T-cell (primary cell): ENCODE results near the gene TCN1. TPM values are rescaled to one million over a fixed set of nuclear protein-coding genes. Genes with fewer than 3 reads are reported as not detected.
A peak's percentile ranks its signal among the peaks of the same experiment; 100 is the strongest.

Experiments
- ATAC-seq, 4 experiments: fragments of 200-7000 bp in 3 of 4; fragments of 150-1000 bp in 1 of 4; cut with Tn5 transposase; replicated peaks in 1 of 4; 1 replicate in 3 of 4; 2 replicates in 1 of 4; pipeline ENCODE4 v1.10.0; 2021; ENCODE audit warnings: moderate library complexity in 3 of 4, mild to moderate bottlenecking in 2 of 4, moderate number of reproducible peaks in 1 of 4
- CTCF ChIA-PET, 2 donors: fragments of 300-600 bp; sonication (Branson Sonifier 250); formaldehyde crosslinking; loops; one replicate each; lab custom pipeline; 2022; ENCODE audit warnings: antibody characterized with exemption in 2 of 2; lab: Charles Lee
- POLR2A ChIA-PET, 2 donors: fragments of 300-600 bp; sonication (Branson Sonifier 250); formaldehyde crosslinking; loops; one replicate each; lab custom pipeline; 2022; ENCODE audit warnings: antibody characterized with exemption in 2 of 2; lab: Charles Lee
- DNase-seq, 35 experiments: peaks; one replicate each; pipeline versions ENCODE4 v3.0.0 to v3.0.0-alpha.2; 2013 to 2023
- H3K27ac ChIP-seq: one replicate; pipeline ENCODE4 v1.5.1; 2013; ENCODE audit warnings: low read length
- H3K27me3 ChIP-seq, 2 experiments: replicated peaks in 1 of 2; 1 replicate in 1 of 2; 2 replicates in 1 of 2; pipeline versions ENCODE4 v1.6.1 to v1.7.0; 2013; ENCODE audit warnings: low read length in 1 of 2, mixed read lengths in 1 of 2; ENCODE audit not compliant: control insufficient read depth in 2 of 2, insufficient read depth in 2 of 2; ENCODE audit errors: extremely low read depth in 1 of 2
- H3K36me3 ChIP-seq, 2 donors: 1 replicate in 1 of 2; 2 replicates in 1 of 2; pipeline versions ENCODE4 v1.6.1 to v1.7.0; 2013; ENCODE audit warnings: low read length in 1 of 2; ENCODE audit not compliant: control insufficient read depth in 2 of 2, insufficient read depth in 1 of 2; ENCODE audit errors: extremely low read depth in 1 of 2
- H3K4me1 ChIP-seq, 2 experiments: 1 replicate in 1 of 2; 2 replicates in 1 of 2; pipeline versions ENCODE4 v1.6.1 to v1.7.0; 2013; ENCODE audit warnings: low read length in 2 of 2, mixed read lengths in 1 of 2; ENCODE audit not compliant: insufficient read depth in 2 of 2, control insufficient read depth in 1 of 2; ENCODE audit errors: extremely low read depth in 1 of 2
- H3K4me3 ChIP-seq, 2 donors: 1 replicate in 1 of 2; 2 replicates in 1 of 2; pipeline versions ENCODE4 v1.5.1 to v1.7.0; 2013; ENCODE audit warnings: mild to moderate bottlenecking in 2 of 2, low read length in 1 of 2, moderate library complexity in 1 of 2; ENCODE audit not compliant: control insufficient read depth in 1 of 2; ENCODE audit errors: extremely low read depth in 1 of 2
- H3K9me3 ChIP-seq: 2 replicates; pipeline ENCODE4 v1.7.0; 2013
- H3K27ac Mint-ChIP-seq, 2 donors: one replicate each; pipeline ENCODE4 v1.8.0; 2020 to 2021; ENCODE audit warnings: mild to moderate bottlenecking in 2 of 2, mixed read lengths in 2 of 2
- H3K27me3 Mint-ChIP-seq, 2 donors: one replicate each; pipeline ENCODE4 v1.8.0; 2021 to 2022; ENCODE audit warnings: mixed read lengths in 2 of 2
- H3K36me3 Mint-ChIP-seq: one replicate; pipeline ENCODE4 v1.8.0; 2021; ENCODE audit warnings: mixed read lengths
- H3K4me1 Mint-ChIP-seq, 3 donors: one replicate each; pipeline ENCODE4 v1.8.0; 2020 to 2022; ENCODE audit warnings: mixed read lengths in 3 of 3, mild to moderate bottlenecking in 1 of 3
- H3K4me3 Mint-ChIP-seq, 3 donors: one replicate each; pipeline ENCODE4 v1.8.0; 2020 to 2022; ENCODE audit warnings: mild to moderate bottlenecking in 3 of 3, mixed read lengths in 3 of 3, moderate library complexity in 3 of 3
- H3K9me3 Mint-ChIP-seq, 3 donors: one replicate each; pipeline ENCODE4 v1.8.0; 2020 to 2022; ENCODE audit warnings: mixed read lengths in 3 of 3
- WGBS: methylation state at CpG from one replicate; pipeline ENCODE4 v1.1.5; 2013; ENCODE audit warnings: missing lambda C conversion rate; ENCODE audit not compliant: insufficient coverage; 5-methylcytosine and 5-hydroxymethylcytosine counted together
- total RNA-seq, 35 experiments: library from RNA in 6 of 35; stranded (reverse) in 6 of 35; fragments of 120-200 nt in 1 of 35; gene quantifications; one replicate each; pipeline versions ENCODE4 v1.2.1 to v1.2.4 and lab custom pipeline; 2013 to 2026

Gene TCN1
- total RNA-seq, 5 donors from 2014 or later (not counting 1 experiment from before 2014, with no cell fraction given), result not detected

DNA sequence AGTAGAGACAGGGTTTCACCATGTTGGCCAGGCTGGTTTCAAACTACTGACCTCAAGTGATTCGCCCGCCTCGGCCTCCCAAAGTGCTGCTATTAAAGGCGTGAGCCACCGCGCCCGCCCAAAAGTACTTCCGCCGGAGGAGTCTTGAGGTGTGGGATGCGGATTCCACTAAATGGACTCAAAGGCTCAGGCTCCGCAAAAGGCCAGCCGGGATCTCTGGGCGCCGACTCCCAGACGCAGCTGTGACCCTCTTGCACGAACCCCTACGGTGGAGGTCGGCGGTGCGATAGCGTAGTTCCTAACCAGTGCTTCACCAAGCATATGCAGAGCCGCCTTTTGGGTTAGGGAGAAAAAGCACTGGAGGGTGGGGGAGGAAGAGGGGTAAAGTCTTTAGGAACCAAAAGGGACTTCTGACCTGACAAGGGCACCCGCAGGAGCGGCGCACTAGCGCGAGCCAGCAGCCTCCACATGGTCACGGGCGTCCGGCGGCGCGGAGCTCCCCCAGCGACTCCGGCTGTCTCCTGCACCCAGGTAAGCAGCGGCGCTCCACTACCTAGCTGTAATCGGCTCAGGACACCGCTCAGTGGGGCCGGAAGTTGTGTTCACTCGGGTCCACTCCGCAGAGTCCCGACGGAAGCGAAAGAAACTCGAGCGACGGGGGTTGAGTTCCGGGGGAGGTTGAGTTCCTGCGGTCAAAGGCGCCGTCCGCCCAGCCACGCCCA lies 55.9 kb downstream of the TCN1 start, which contains the start of gene MRPL16:
TSS of gene MRPL16 (minus strand) at position 590 of the 722 bp plus-strand sequence. CDS start at position 470, 120 bp downstream.
- Histone ChIP-seq H3K4me3 (peak within 1 kb of the TSS; percentile 73 to 91), H3K27me3 (no peaks in the 10 kb centered on the region), H3K9me3 (no peaks in the 10 kb centered on the region), H3K36me3 (peaks cover 0 to 31% of the 10 kb centered on the region in 2 donors), H3K4me1 (peaks cover 6 to 16% of the 10 kb centered on the region in 2 experiments), H3K27ac (peak within 1 kb of the TSS; percentile 63)
- WGBS, result under 1% methylated on average over 46 of the region's 54 CpGs
- ATAC-seq (peak; percentile 99), DNase-seq (peak; percentile 78 to 94 (median 86))
- POLR2A ChIA-PET, result interaction anchor here in 1 of 2 donors (1.8 kb wide), 1 partner anchor 142 kb away, joined by 4 read pairs; the partner anchor contains the start of gene PATL1
- Mint-ChIP-seq H3K4me1 (peaks cover 24 to 29% (median 24%) of the 10 kb centered on the region in 3 donors), H3K9me3 (peaks cover 0 to 4% (median 3%) of the 10 kb centered on the region in 3 donors), H3K4me3 (peak within 1 kb of the TSS; percentile 89 to 92 (median 89)), H3K27ac (peak within 1 kb of the TSS; percentile 78 to 91), H3K36me3 (peaks cover 14% of the 10 kb centered on the region), H3K27me3 (no peaks in the 10 kb centered on the region)
- CTCF ChIA-PET, result interaction anchor here (0.6 to 1.8 kb wide), 4 partner anchors 56 to 141 kb away, joined by 3 to 17 read pairs (median 12); partner anchors contain the start of genes PATL1 (in 1 of the 2) and STX3 (in 1 of the 2)

DNA sequence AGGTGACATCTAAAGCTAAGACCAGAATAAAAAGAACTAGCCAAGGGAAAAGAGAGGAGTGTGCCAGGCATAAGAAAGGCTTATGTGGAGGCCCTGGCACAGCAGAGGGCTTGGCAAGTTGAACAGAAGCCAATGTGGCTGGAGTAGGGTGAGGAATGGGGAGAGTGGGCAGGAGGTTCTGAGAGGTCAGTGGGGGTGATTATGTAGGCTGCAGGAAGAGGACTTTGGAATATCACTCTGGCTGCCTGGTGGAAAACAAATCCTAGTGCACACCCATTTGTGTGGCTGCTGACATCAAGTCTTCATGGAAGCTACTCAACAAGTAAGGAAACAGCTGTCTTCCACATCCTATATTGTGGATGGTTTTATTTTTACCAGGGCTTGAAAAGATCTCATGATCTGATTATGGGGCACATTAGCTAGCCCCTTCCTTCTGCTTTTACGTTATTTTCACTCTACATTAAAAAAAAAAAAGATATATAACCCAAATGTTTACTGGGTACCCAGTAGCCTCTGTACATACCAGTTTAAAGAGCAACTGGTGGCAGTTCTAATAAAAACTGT lies 59.2 kb downstream of the TCN1 start:
- ChIA-PET CTCF (interaction anchor here in 1 of 2 donors (2.0 kb wide), 1 partner anchor 138 kb away, joined by 9 read pairs; the partner anchor contains the start of gene PATL1), POLR2A (interaction anchor here in 1 of 2 donors (0.6 kb wide), 1 partner anchor 9 kb away, joined by 3 read pairs; no protein-coding TSS in a partner anchor)
- no peaks in the 10 kb centered on the region for H3K27me3 Mint-ChIP-seq
- Histone ChIP-seq H3K4me3 (no peak overlapping the region), H3K36me3 (peaks cover 0 to 41% of the 10 kb centered on the region in 2 donors), H3K4me1 (peaks cover 6 to 16% of the 10 kb centered on the region in 2 experiments), H3K27me3 (no peaks in the 10 kb centered on the region), H3K9me3 (no peaks in the 10 kb centered on the region), H3K27ac (no peak overlapping the region)
- DNase-seq, result no peak
- H3K4me3 Mint-ChIP-seq, result no peak overlapping the region
- peak overlapping the region in 1 of 2 donors; percentile 12 for H3K27ac Mint-ChIP-seq
- no peak for ATAC-seq
- H3K36me3 Mint-ChIP-seq, result peaks cover 19% of the 10 kb centered on the region
- no CpG with 5 or more reads among the region's 1 CpG for WGBS
- H3K4me1 Mint-ChIP-seq, result peaks cover 21 to 25% (median 24%) of the 10 kb centered on the region in 3 donors
- H3K9me3 Mint-ChIP-seq, result peaks cover 0 to 4% (median 3%) of the 10 kb centered on the region in 3 donors

DNA sequence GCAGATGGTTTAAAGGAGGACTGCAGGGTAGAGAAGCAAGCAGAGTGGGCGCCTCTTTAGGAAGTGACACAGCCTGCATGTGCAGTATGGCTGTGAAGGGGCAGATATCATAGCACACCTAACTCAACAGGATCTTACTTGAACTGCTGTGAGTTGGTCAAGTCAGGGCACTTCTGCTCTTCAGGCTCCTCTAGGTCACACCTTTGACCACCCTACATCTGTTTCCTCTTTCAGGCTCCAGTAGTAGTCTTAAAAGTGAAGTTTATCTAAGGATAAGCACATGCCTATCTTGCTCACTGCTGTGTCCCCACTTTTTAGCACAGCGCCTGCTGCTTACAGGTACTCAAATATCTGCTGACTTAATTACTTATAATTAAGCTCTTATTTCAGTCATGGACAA lies 62.2 kb downstream of the TCN1 start:
- Histone ChIP-seq H3K27me3 (no peaks in the 10 kb centered on the region), H3K36me3 (peaks cover 0 to 41% of the 10 kb centered on the region in 2 donors), H3K9me3 (no peaks in the 10 kb centered on the region), H3K27ac (no peak overlapping the region), H3K4me1 (no peaks in the 10 kb centered on the region), H3K4me3 (no peak overlapping the region)
- WGBS, result no CpG with 5 or more reads among the region's 2 CpGs
- no peak for ATAC-seq
- Mint-ChIP-seq H3K36me3 (peaks cover 19% of the 10 kb centered on the region), H3K27me3 (no peaks in the 10 kb centered on the region), H3K4me3 (no peak overlapping the region), H3K9me3 (no peaks in the 10 kb centered on the region), H3K27ac (no peak overlapping the region), H3K4me1 (peaks cover 4 to 7% (median 5%) of the 10 kb centered on the region in 3 donors)
- ChIA-PET CTCF (interaction anchor here (0.6 to 1.5 kb wide), 3 partner anchors 23 to 48 kb away, joined by 3 to 8 read pairs (median 6); no protein-coding TSS in a partner anchor), POLR2A (no interaction called here)
- DNase-seq, result no peak

Other genes starting within 250 kb of the TCN1 start
- gene PATL1, start 197.4 kb downstream of the TCN1 start, total RNA-seq, result 10 to 100 TPM; 37.0 to 49.7 (median 41.9) TPM
- gene OR10V1, start 152.6 kb downstream of the TCN1 start, total RNA-seq, result not detected
- 10 to 100 TPM in 4 of 5 donors, 1 to 10 TPM in 1; 8.9 to 13.3 (median 11.4) TPM for gene STX3, start 111.1 kb downstream of the TCN1 start, total RNA-seq
- 10 to 100 TPM; 24.0 to 46.3 (median 39.7) TPM for gene MRPL16, start 55.7 kb downstream of the TCN1 start, total RNA-seq
- not detected for gene CBLIF, start 21.0 kb downstream of the TCN1 start, total RNA-seq
- not detected for gene OOSP3, start 12.3 kb upstream of the TCN1 start, total RNA-seq
- gene OOSP1, start 71.9 kb upstream of the TCN1 start, total RNA-seq, result not detected
- not detected for gene OOSP4A, start 97.5 kb upstream of the TCN1 start, total RNA-seq
- gene OOSP4B, start 150.7 kb upstream of the TCN1 start, total RNA-seq, result not detected
- not detected for gene OOSP2, start 173.9 kb upstream of the TCN1 start, total RNA-seq
- under 1 TPM in 3 of 5 donors, not detected in 2; 0.40 to 0.44 (median 0.43) TPM for gene MS4A3, start 190.2 kb upstream of the TCN1 start, total RNA-seq
- gene MS4A2, start 222.2 kb upstream of the TCN1 start, total RNA-seq, result 1 to 10 TPM in 1 of 5 donors, under 1 TPM in 3, not detected in 1; 0.12 to 1.1 (median 0.16) TPM